Gastroesophageal sphincter (tissue), 2 donors: ENCODE data around the gene DUSP9.

ENCODE experiments used
- POLR2A ChIP-seq, 2 donors: fragments of 450-650 bp; IDR thresholded peaks; one replicate each; pipeline ENCODE4 v1.6.1; 2017; ENCODE audit warnings: antibody characterized with exemption in 2 of 2, mild to moderate bottlenecking in 2 of 2, moderate library complexity in 1 of 2
- POLR2AphosphoS5 ChIP-seq: sonication (generic); formaldehyde crosslinking; IDR thresholded peaks from one replicate; pipeline ENCODE4 v1.6.1; 2017; ENCODE audit warnings: antibody characterized with exemption

DNA sequence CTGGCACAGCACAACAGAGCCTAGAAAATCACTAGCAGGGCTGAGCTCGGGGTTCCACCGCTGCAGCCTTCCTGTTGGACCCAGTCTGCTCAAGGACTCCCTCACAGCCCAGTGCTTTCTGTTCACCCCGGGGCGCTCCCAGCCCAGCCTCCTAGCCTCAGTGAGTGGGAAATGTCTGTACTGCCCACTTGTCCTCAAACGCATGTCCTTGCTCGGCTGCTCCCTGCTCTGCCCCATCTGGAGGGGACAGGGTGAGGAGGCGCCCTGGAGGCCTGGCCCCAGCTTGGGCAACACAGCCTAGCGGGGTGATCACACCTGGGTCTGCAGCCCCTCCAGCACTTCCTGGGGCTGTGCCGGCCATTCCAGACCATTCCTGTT is 36.2 kb upstream of the DUSP9 start:
- TF ChIP-seq POLR2AphosphoS5 (no peak), POLR2A (IDR thresholded peaks at IDR 0.05) (no peak)
